IMR-90 (cell line): ENCODE data around the gene TVP23C. TPM values are rescaled to one million over a fixed set of nuclear protein-coding genes. Genes with fewer than 3 reads are reported as not detected.
"Not testable (repeated sequence)": the region's sequence is repeated elsewhere in the genome, so short reads cannot be mapped to it uniquely, and the experiment has no call there.

Experiments used
- ATAC-seq: fragments of 200-7000 bp; cut with Tn5 transposase; 2 replicates; pipeline ENCODE4 v1.9.1; 2020; ENCODE audit warnings: low read depth, mild to moderate bottlenecking, moderate library complexity
- BruUV-seq: library from RNA; stranded (reverse); fragments of 400-500 nt; replicated peaks from 2 replicates; lab custom pipeline; 2021; lab: Mats Ljungman, UMichigan
- CTCF ChIA-PET: fragments of 300-600 bp; formaldehyde crosslinking; extraction: SDS; loops from one replicate; lab custom pipeline; 2021; ENCODE audit warnings: antibody characterized with exemption; lab: Yijun Ruan, JAX
- POLR2A ChIA-PET: fragments of 300-600 bp; sonication (Branson Sonifier 250); formaldehyde crosslinking; loops from one replicate; lab custom pipeline; 2022; ENCODE audit warnings: antibody characterized with exemption; ENCODE audit not compliant: unreplicated experiment; lab: Charles Lee
- DNase-seq: peaks from one replicate; pipeline ENCODE4 v3.0.0; 2013
- H2AFZ ChIP-seq: replicated peaks from 2 replicates; pipeline ENCODE3; 2013; ENCODE audit warnings: low read length, mild to moderate bottlenecking; ENCODE audit not compliant: poor library complexity
- H2AK5ac ChIP-seq: 2 replicates; pipeline ENCODE4 v1.6.1; 2013; ENCODE audit warnings: low read depth, low read length, inconsistent platforms
- H2AK9ac ChIP-seq: replicated peaks from 2 replicates; pipeline ENCODE3; 2013; ENCODE audit warnings: mild to moderate bottlenecking, low read depth, low read length, moderate library complexity; ENCODE audit not compliant: poor library complexity
- H2BK120ac ChIP-seq: 2 replicates; pipeline ENCODE4 v1.6.1; 2013; ENCODE audit warnings: low read depth, low read length, inconsistent platforms
- H2BK15ac ChIP-seq: 3 replicates; pipeline ENCODE4 v1.6.1; 2013; ENCODE audit warnings: low read depth, low read length, inconsistent platforms
- H2BK20ac ChIP-seq: 2 replicates; pipeline ENCODE4 v1.6.1; 2013; ENCODE audit warnings: low read depth, mild to moderate bottlenecking, inconsistent platforms, low read length, moderate library complexity
- H2BK5ac ChIP-seq: 2 replicates; pipeline ENCODE4 v1.6.1; 2013; ENCODE audit warnings: mild to moderate bottlenecking, low read depth, low read length, inconsistent platforms; ENCODE audit not compliant: poor library complexity, severe bottlenecking
- H3K14ac ChIP-seq: replicated peaks from 2 replicates; pipeline ENCODE4 v1.6.1; 2013; ENCODE audit warnings: low read depth, low read length, inconsistent platforms
- H3K18ac ChIP-seq: 2 replicates; pipeline ENCODE4 v1.6.1; 2013; ENCODE audit warnings: low read depth, low read length, control low read depth
- H3K23ac ChIP-seq: 2 replicates; pipeline ENCODE4 v1.6.1; 2013; ENCODE audit warnings: low read depth, low read length, inconsistent platforms
- H3K27ac ChIP-seq: 2 replicates; pipeline ENCODE4 v1.5.1; 2013; ENCODE audit warnings: mild to moderate bottlenecking, control low read depth, low read length; ENCODE audit not compliant: insufficient read depth
- H3K27me3 ChIP-seq: 2 replicates; pipeline ENCODE4 v1.6.1; 2013; ENCODE audit warnings: low read length; ENCODE audit not compliant: control insufficient read depth, insufficient read depth
- H3K36me3 ChIP-seq: 2 replicates; pipeline ENCODE4 v1.6.1; 2013; ENCODE audit warnings: low read length, mixed read lengths; ENCODE audit not compliant: control insufficient read depth, insufficient read depth
- H3K4ac ChIP-seq: 2 replicates; pipeline ENCODE4 v1.6.1; 2013; ENCODE audit warnings: low read depth, low read length, inconsistent platforms
- H3K4me1 ChIP-seq: 2 replicates; pipeline ENCODE4 v1.6.1; 2013; ENCODE audit warnings: low read length, mixed read lengths; ENCODE audit not compliant: control insufficient read depth, insufficient read depth
- H3K4me2 ChIP-seq: 2 replicates; pipeline ENCODE4 v1.6.1; 2013; ENCODE audit warnings: low read depth, mild to moderate bottlenecking, control low read depth, low read length, moderate library complexity
- H3K4me3 ChIP-seq: 2 replicates; pipeline ENCODE4 v1.5.1; 2013; ENCODE audit warnings: low read depth, mild to moderate bottlenecking, control low read depth, low read length, moderate library complexity; ENCODE audit not compliant: insufficient read depth
- H3K56ac ChIP-seq: 2 replicates; pipeline ENCODE4 v1.6.1; 2013; ENCODE audit warnings: low read length, inconsistent platforms; ENCODE audit not compliant: insufficient read depth; ENCODE audit errors: extremely low read depth
- H3K79me1 ChIP-seq, 2 experiments: 2 replicates each; pipeline ENCODE4 v1.6.1; 2013; ENCODE audit warnings: low read length in 2 of 2, inconsistent platforms in 1 of 2, low read depth in 1 of 2
- H3K9ac ChIP-seq: 2 replicates; pipeline ENCODE4 v1.6.1; 2013; ENCODE audit warnings: low read depth, low read length, control low read depth
- H3K9me1 ChIP-seq: 2 replicates; pipeline ENCODE4 v1.6.1; 2013; ENCODE audit warnings: low read length, inconsistent platforms; ENCODE audit not compliant: insufficient read depth
- H3K9me3 ChIP-seq: 2 replicates; pipeline ENCODE4 v1.6.1; 2013; ENCODE audit warnings: low read length; ENCODE audit not compliant: control insufficient read depth, insufficient read depth
- H4K20me1 ChIP-seq: 2 replicates; pipeline ENCODE4 v1.6.1; 2013; ENCODE audit warnings: low read length, inconsistent platforms; ENCODE audit not compliant: insufficient read depth
- H4K5ac ChIP-seq: 2 replicates; pipeline ENCODE4 v1.6.1; 2013; ENCODE audit warnings: mild to moderate bottlenecking, low read depth, low read length, control low read depth
- H4K8ac ChIP-seq, 2 experiments: 2 replicates each; pipeline ENCODE4 v1.6.1; 2013; ENCODE audit warnings: low read depth in 2 of 2, low read length in 2 of 2, control low read depth in 1 of 2, inconsistent platforms in 1 of 2
- H4K91ac ChIP-seq: 2 replicates; pipeline ENCODE4 v1.6.1; 2013; ENCODE audit warnings: low read depth, low read length, inconsistent platforms; ENCODE audit not compliant: insufficient read depth
- WGBS, 2 experiments: methylation state at CpG; one replicate each; pipeline versions ENCODE4 v1.1.5 to v1.1.7; 2013; ENCODE audit warnings: missing lambda C conversion rate in 2 of 2; ENCODE audit not compliant: insufficient read length in 1 of 2; ENCODE audit errors: extremely low coverage in 2 of 2; 5-methylcytosine and 5-hydroxymethylcytosine counted together
- dilution Hi-C: fragments of 300-500 bp; cut with HindIII; formaldehyde crosslinking; loops from one replicate; pipeline ENCODE4 v1.14.3; 2018; ENCODE audit warnings: low sequenced_read_pairs; ENCODE audit not compliant: unreplicated experiment
- in situ Hi-C: fragments of 300-500 bp; cut with MboI; formaldehyde crosslinking; loops from 3 replicates; pipeline ENCODE4 v1.14.3; 2019; ENCODE audit warnings: low sequenced_read_pairs, inconsistent platforms, mixed read lengths
- intact Hi-C: fragments of 100-400 bp; cut with micrococcal nuclease; formaldehyde crosslinking; loops from 2 replicates; pipeline ENCODE4 v1.10.0; 2022
- polyA plus RNA-seq, 3 experiments: library from polyadenylated mRNA; depleted of rRNA; stranded (reverse); fragments of >200 nt; gene quantifications; 2 replicates each; pipeline ENCODE4 v1.2.3, GENCODE V29; 2012; ENCODE audit warnings: low replicate concordance in 1 of 3
- total RNA-seq: library from RNA; depleted of rRNA; stranded (reverse); fragments of >200 nt; gene quantifications from 2 replicates; pipeline ENCODE4 v1.2.3, GENCODE V29; 2012

Gene TVP23C
- total and polyA plus RNA-seq, 2 of the 4 experiments (the other 2 are of a cell fraction): 7.5 to 12.0 TPM

DNA sequence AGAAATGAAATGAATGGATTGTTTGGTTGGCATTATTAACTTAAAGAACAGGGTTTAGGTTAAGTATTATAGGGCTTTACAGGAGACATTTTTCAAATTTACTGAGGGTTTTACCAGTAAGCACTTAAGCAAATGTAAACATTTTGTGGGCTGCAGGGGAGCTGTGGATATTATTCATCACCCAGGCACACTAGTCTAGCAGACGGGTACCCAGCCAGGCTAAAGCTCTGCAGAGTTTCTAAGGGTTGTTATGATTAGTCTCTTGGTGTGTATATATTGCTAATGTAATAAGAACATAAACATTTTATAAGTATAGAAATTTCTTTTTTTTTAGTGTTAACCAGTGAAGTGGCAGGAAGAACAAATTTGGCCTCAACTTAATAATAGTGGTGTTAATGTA lies 13.6 kb upstream of the TVP23C start:
- H3K27me3 ChIP-seq, intact Hi-C loops, H2BK120ac ChIP-seq, H3K4me1 ChIP-seq, H3K79me1 ChIP-seq, H3K9me3 ChIP-seq, H2BK20ac ChIP-seq, POLR2A ChIA-PET, H3K14ac ChIP-seq, H2BK15ac ChIP-seq, H2AK9ac ChIP-seq, H2AK5ac ChIP-seq, DNase-seq, H3K23ac ChIP-seq, H2AFZ ChIP-seq, in situ Hi-C loops, H4K8ac ChIP-seq, H3K9me1 ChIP-seq, H3K9ac ChIP-seq, H3K4me3 ChIP-seq, dilution Hi-C loops, H3K18ac ChIP-seq, H3K36me3 ChIP-seq, H4K20me1 ChIP-seq, BruUV-seq, H3K27ac ChIP-seq, H3K56ac ChIP-seq, H3K4ac ChIP-seq, H2BK5ac ChIP-seq, H4K5ac ChIP-seq, CTCF ChIA-PET, H4K91ac ChIP-seq: not testable (repeated sequence)
- ATAC-seq: peak; percentile 97
- no CpG with 5 or more reads among the region's 1 CpG for WGBS, 2 experiments
- H3K4me2 ChIP-seq: peak overlapping the region; percentile 50; the same call in 1 of the 2 replicates

GRCh38 chr17:15574660-15575059 lies 11.4 kb upstream of the TVP23C start:
- H3K18ac ChIP-seq, intact Hi-C loops, H3K14ac ChIP-seq, H2BK15ac ChIP-seq, in situ Hi-C loops, H4K20me1 ChIP-seq, H3K9me1 ChIP-seq, H3K27me3 ChIP-seq, H3K9me3 ChIP-seq, H2BK20ac ChIP-seq, H2BK120ac ChIP-seq, H2BK5ac ChIP-seq, H3K9ac ChIP-seq, H3K23ac ChIP-seq, H3K27ac ChIP-seq, H4K5ac ChIP-seq, H3K4me1 ChIP-seq, H3K4me3 ChIP-seq, CTCF ChIA-PET, H3K4me2 ChIP-seq, dilution Hi-C loops, H4K8ac ChIP-seq, H2AFZ ChIP-seq, BruUV-seq, ATAC-seq, POLR2A ChIA-PET, H3K79me1 ChIP-seq, H3K4ac ChIP-seq, H2AK5ac ChIP-seq, DNase-seq, H3K56ac ChIP-seq, H3K36me3 ChIP-seq, H2AK9ac ChIP-seq, H4K91ac ChIP-seq: not testable (repeated sequence)
- WGBS, 2 experiments: no CpG with 5 or more reads among the region's 5 CpGs
